Smooth muscle cell (in vitro differentiated cells): ENCODE results near the gene ANXA6. TPM values are rescaled to one million over a fixed set of nuclear protein-coding genes. Genes with fewer than 3 reads are reported as not detected.
A peak's percentile ranks its signal among the peaks of the same experiment; 100 is the strongest.

ENCODE experiments used
- DNase-seq: peaks from one replicate; lab custom pipeline; 2025; ENCODE audit not compliant: unreplicated experiment; lab: John Stamatoyannopoulos, UW
- H2AFZ ChIP-seq: fragments of 200-600 bp; sonication (generic); 2 replicates; pipeline ENCODE4 v1.6.0; 2016; ENCODE audit warnings: antibody characterized with exemption, low read depth, mild to moderate bottlenecking
- H3F3A ChIP-seq: fragments of 200-600 bp; sonication (generic); 2 replicates; pipeline ENCODE4 v1.6.0; 2017; ENCODE audit warnings: antibody characterized with exemption, low read depth
- H3K27ac ChIP-seq: fragments of 200-600 bp; sonication (generic); 2 replicates; pipeline ENCODE4 v1.5.1; 2016; ENCODE audit warnings: low read depth, mild to moderate bottlenecking
- H3K27me3 ChIP-seq: fragments of 200-600 bp; sonication (generic); 2 replicates; pipeline ENCODE4 v1.6.1; 2016; ENCODE audit warnings: low read depth, mild to moderate bottlenecking
- H3K36me3 ChIP-seq: fragments of 200-600 bp; sonication (generic); 2 replicates; pipeline ENCODE4 v1.5.1; 2016; ENCODE audit warnings: low read depth
- H3K4me1 ChIP-seq: fragments of 200-600 bp; sonication (generic); 2 replicates; pipeline ENCODE4 v1.5.1; 2016; ENCODE audit warnings: low read depth
- H3K4me2 ChIP-seq: fragments of 200-600 bp; sonication (generic); 2 replicates; pipeline ENCODE4 v1.6.0; 2016; ENCODE audit warnings: mild to moderate bottlenecking
- H3K4me3 ChIP-seq: fragments of 200-600 bp; sonication (generic); 2 replicates; pipeline ENCODE4 v1.5.1; 2016; ENCODE audit warnings: mild to moderate bottlenecking
- H3K79me2 ChIP-seq: fragments of 200-600 bp; sonication (generic); 2 replicates; pipeline ENCODE4 v1.6.0; 2016; ENCODE audit warnings: low read depth, mild to moderate bottlenecking
- H3K9ac ChIP-seq: fragments of 200-600 bp; sonication (generic); 2 replicates; pipeline ENCODE4 v1.6.0; 2016; ENCODE audit warnings: low read depth
- H3K9me3 ChIP-seq: fragments of 200-600 bp; sonication (generic); replicated peaks from 2 replicates; pipeline ENCODE4 v1.5.1; 2016; ENCODE audit warnings: low read depth
- H4K20me1 ChIP-seq: fragments of 200-600 bp; sonication (generic); 2 replicates; pipeline ENCODE4 v1.6.0; 2016; ENCODE audit warnings: low read depth
- WGBS: methylation state at CpG from one replicate; pipeline ENCODE4 v1.1.7; 2016; ENCODE audit warnings: low lambda C conversion rate; 5-methylcytosine and 5-hydroxymethylcytosine counted together
- polyA plus RNA-seq: library from polyadenylated mRNA; unstranded; fragments of >200 nt; fragmentation: Nextera tagmentation; extraction: Ambion mirVana; gene quantifications from 2 replicates; pipeline ENCODE4 v1.2.1, GENCODE V29; 2016
- total RNA-seq: library from RNA; depleted of rRNA; stranded (reverse); fragments of >200 nt; gene quantifications from 2 replicates; pipeline ENCODE4 v1.2.3, GENCODE V29; 2014
- TF ChIP-seq, protein P1 (sequence below): fragments of 200-600 bp; sonication (generic); IDR thresholded peaks from 2 replicates; pipeline ENCODE4 v1.5.1; 2017; ENCODE audit warnings: borderline replicate concordance, mild to moderate bottlenecking, antibody characterized with exemption; ENCODE audit not compliant: insufficient read depth, poor library complexity, severe bottlenecking

Gene ANXA6
- total and polyA plus RNA-seq, 2 experiments from 2014 or later: 264 to 279 TPM

DNA sequence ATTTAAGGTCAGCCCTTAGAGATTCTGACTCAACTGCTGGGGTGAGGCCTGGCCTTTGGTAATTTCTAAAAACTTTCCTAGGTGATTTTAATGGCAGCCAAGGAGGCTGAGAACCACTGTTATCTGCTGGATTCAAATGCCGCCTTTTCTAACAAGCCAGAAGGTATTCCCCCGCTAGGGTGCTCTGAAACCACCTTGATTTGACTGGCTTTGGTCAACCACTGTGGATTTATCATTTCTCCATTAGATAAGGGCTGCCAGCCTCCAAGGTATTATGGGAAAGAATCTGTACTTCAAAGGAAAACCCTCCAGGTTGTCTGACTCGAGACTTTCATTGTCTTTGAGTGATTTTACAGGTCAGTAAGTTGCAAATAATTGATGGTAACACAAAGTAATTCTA, 4.3 kb downstream of the ANXA6 start:
- Histone ChIP-seq H3K4me1 (peaks cover 23% of the 10 kb centered on the region), H3F3A (peaks cover 19% of the 10 kb centered on the region), H3K79me2 (peaks cover 97% of the 10 kb centered on the region), H3K4me3 (no peak overlapping the region), H3K27me3 (no peaks in the 10 kb centered on the region), H3K36me3 (no peaks in the 10 kb centered on the region), H3K9me3 (no peaks in the 10 kb centered on the region), H3K4me2 (peak overlapping the region; percentile 43), H2AFZ (no peak overlapping the region), H3K27ac (peak overlapping the region; percentile 36), H3K9ac (no peak overlapping the region), H4K20me1 (peaks cover 81% of the 10 kb centered on the region)
- no peak for DNase-seq
- TF ChIP-seq, protein P1, sequence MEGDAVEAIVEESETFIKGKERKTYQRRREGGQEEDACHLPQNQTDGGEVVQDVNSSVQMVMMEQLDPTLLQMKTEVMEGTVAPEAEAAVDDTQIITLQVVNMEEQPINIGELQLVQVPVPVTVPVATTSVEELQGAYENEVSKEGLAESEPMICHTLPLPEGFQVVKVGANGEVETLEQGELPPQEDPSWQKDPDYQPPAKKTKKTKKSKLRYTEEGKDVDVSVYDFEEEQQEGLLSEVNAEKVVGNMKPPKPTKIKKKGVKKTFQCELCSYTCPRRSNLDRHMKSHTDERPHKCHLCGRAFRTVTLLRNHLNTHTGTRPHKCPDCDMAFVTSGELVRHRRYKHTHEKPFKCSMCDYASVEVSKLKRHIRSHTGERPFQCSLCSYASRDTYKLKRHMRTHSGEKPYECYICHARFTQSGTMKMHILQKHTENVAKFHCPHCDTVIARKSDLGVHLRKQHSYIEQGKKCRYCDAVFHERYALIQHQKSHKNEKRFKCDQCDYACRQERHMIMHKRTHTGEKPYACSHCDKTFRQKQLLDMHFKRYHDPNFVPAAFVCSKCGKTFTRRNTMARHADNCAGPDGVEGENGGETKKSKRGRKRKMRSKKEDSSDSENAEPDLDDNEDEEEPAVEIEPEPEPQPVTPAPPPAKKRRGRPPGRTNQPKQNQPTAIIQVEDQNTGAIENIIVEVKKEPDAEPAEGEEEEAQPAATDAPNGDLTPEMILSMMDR: no peak
- 86% methylated on average over 3 of the region's 3 CpGs for WGBS

DNA sequence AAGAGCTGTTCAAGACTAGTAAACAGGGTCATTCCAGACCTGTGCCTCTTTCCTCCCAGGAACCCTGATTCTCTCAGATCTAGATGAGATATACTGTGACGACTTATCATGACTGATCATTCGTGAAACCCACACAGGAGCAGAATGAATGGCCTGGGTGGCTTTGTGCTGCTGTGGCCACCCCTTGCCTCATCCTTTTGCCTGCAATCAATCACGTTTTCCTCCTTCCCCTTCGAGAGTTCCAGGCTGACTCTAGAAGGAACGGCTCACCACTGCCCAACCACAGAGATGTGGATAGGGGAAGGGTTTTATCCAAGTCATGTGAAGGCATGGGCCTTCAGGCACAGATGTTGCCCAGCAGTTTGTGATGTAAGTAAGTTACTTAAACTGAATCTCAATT, 5.8 kb downstream of the ANXA6 start:
- 48% methylated on average over 5 of the region's 5 CpGs for WGBS
- Histone ChIP-seq H3K36me3 (no peaks in the 10 kb centered on the region), H3K9ac (no peak overlapping the region), H3F3A (peaks cover 19% of the 10 kb centered on the region), H3K9me3 (no peaks in the 10 kb centered on the region), H3K4me2 (peak overlapping the region; percentile 31), H3K4me3 (no peak overlapping the region), H3K27me3 (no peaks in the 10 kb centered on the region), H2AFZ (no peak overlapping the region), H3K79me2 (peaks cover 100% of the 10 kb centered on the region), H3K27ac (peak overlapping the region; percentile 79), H3K4me1 (peaks cover 18% of the 10 kb centered on the region), H4K20me1 (peaks cover 96% of the 10 kb centered on the region)
- TF ChIP-seq, protein P1: no peak
- DNase-seq: no peak

DNA sequence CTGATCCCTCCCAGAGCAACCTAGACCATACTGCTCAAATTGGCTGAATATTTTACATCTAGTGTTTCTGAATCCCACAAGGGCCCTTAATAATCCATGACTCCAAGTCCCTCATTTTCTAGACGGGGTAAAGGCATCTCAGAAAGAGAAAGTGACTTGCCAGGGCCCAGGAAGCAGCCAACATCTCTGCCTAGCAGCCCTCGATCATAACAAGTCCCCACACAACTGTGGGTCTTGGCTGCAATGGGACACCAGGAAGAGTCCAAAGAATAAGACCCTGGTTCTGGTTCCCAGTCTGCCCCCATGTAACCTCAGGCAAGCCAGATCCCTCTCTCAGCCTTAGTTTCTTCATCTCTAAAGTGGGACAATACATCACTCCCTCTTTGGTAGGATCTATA, 6.3 kb downstream of the ANXA6 start:
- H3K9ac ChIP-seq: peak overlapping the region; percentile 22
- H3K4me1 ChIP-seq: peaks cover 12% of the 10 kb centered on the region
- 71% methylated on average over 2 of the region's 2 CpGs for WGBS
- peaks cover 99% of the 10 kb centered on the region for H4K20me1 ChIP-seq
- TF ChIP-seq, protein P1: no peak
- no peak overlapping the region for H2AFZ ChIP-seq
- DNase-seq: no peak
- H3K79me2 ChIP-seq: peaks cover 100% of the 10 kb centered on the region
- no peaks in the 10 kb centered on the region for H3K36me3 ChIP-seq
- no peaks in the 10 kb centered on the region for H3K27me3 ChIP-seq
- H3K9me3 ChIP-seq: no peaks in the 10 kb centered on the region
- peak overlapping the region; percentile 57 for H3K4me2 ChIP-seq
- H3K27ac ChIP-seq: peak overlapping the region; percentile 79
- peaks cover 19% of the 10 kb centered on the region for H3F3A ChIP-seq
- H3K4me3 ChIP-seq: no peak overlapping the region
